GM18951 (cell line): Measurements from ENCODE around the gene JAK2.

Source experiments
- POLR2A ChIP-seq: IDR thresholded peaks from 4 replicates; pipeline ENCODE4 v1.6.1; 2011; ENCODE audit warnings: mild to moderate bottlenecking; ENCODE audit not compliant: insufficient read length, insufficient read depth; ENCODE audit errors: extremely low read depth
- in situ Hi-C: fragments of 300-500 bp; cut with MboI; formaldehyde crosslinking; loops from one replicate; pipeline ENCODE4 v1.12.0; 2022; ENCODE audit warnings: low sequenced_read_pairs, mixed read lengths, inconsistent platforms; ENCODE audit not compliant: unreplicated experiment

The JAK2 gene

GRCh38 chr9:4985386-4986266, 554 bp downstream of the JAK2 start:
- in situ Hi-C loops, result loop anchor here (10.0 kb wide), 1 partner anchor 241 kb away; the partner anchor contains the start of gene AK3
- TF ChIP-seq POLR2A, result no peak

DNA sequence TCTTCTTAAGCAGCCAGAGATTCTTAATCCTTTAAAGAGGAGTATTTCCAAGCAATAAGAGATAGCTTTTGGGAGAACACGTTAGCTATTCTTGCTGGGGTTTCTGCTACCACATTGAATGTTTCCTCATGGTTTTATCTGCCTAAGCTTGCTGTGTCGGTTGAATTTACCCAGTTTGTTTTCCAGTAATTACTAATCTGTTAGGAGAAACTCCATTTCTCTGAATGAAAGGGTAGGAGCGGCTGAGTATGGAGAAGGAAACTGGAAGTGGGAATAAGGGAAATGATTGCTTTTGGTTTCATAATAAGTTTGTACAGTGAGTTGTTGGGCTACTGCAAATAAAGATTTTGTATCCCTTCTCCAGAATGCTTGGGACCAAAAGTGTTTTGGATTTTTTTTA, 1.2 kb downstream of the JAK2 start:
- in situ Hi-C loops, result loop anchor here (10.0 kb wide), 1 partner anchor 241 kb away; the partner anchor contains the start of gene AK3
- TF ChIP-seq POLR2A, result no peak

GRCh38 chr9:4986783-4987182, 1.7 kb downstream of the JAK2 start:
- TF ChIP-seq POLR2A, result no peak
- in situ Hi-C loops, result loop anchor here (10.0 kb wide), 1 partner anchor 242 kb away; the partner anchor contains the start of gene AK3

DNA sequence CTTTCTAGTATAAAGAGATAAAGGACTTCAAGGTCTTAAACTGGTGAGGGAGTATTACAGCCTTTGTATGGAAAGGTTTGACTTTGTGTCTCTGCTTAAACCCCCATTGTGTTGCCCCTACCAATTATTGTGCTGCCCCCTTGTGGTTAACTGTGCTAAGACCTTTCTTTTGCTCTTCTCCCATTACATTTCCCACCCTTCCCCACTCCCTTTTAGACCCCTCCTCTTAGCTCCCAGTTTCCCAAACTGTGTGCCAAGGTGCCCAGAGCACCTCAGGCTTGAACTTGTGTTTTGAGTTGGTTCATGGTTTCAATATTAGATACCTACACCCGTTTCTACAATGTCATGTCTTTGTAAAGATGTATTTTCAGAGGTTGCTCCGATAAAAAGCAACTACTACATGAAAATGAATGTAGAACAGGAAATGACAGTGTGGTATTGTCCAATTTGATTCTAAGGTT, 2.9 kb downstream of the JAK2 start:
- no peak for TF ChIP-seq POLR2A
- in situ Hi-C loops, result loop anchor here (10.0 kb wide), 1 partner anchor 243 kb away; the partner anchor contains the start of gene AK3

- TF ChIP-seq POLR2A, result no peak
- in situ Hi-C loops, result no loop called here
Measured at GRCh38 chr9:4992872-4993271, 7.8 kb downstream of the JAK2 start.

DNA sequence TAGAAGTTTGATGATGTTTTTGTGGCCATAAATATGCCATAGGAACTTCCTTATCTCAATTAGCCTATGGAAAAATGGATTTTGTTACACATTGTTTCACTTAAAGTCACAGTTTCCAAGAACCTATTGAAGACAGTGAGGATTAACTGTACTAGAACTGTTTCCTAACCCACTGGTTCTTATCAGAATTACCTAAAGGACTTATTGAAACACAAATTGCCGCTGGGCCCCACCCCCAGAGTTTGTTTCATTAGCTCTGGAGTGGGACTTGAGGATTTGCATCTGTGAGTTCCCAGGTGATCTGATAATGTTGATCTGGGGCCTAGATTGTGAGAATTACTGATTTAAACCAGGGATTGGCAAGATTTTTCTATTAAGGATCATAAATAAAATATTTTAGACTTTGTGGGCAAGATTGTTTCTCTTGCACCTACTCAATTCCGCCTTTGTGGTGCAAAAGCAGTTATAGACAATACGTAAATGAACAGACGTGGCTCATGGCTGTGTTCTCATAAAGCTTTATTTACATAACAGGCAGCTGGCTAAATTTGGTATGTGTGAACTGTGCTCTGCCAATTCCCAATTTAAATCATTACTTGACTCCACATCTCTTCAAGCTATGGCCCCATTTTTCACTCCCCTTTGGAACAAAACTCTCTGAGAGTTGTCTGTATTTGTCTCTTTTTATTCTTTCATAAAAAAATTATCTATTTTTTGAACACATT, 9.3 kb downstream of the JAK2 start:
- in situ Hi-C loops, result no loop called here
- no peak for TF ChIP-seq POLR2A

DNA sequence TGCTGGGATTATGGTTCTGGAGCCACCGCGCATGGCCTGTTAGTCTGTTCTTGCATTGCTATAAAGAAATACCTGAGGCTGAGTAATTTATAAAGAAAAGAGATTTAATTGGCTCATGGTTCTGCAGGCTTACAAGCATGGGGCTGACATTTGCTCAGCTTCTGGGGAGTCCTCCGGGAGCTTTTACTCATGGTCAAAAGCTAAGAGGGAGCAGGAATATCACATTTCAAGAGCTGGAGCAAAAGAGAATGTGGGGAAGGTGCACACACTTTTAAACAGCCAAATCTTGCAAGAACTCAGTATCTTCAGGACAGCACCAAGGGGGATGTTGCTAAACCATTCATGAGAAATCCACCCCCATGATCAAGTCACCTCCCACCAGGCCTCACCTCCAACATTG, 12.1 kb downstream of the JAK2 start:
- no peak for TF ChIP-seq POLR2A
- in situ Hi-C loops, result no loop called here

GRCh38 chr9:4997631-4998030, 12.6 kb downstream of the JAK2 start:
- no peak for TF ChIP-seq POLR2A
- in situ Hi-C loops, result no loop called here

DNA sequence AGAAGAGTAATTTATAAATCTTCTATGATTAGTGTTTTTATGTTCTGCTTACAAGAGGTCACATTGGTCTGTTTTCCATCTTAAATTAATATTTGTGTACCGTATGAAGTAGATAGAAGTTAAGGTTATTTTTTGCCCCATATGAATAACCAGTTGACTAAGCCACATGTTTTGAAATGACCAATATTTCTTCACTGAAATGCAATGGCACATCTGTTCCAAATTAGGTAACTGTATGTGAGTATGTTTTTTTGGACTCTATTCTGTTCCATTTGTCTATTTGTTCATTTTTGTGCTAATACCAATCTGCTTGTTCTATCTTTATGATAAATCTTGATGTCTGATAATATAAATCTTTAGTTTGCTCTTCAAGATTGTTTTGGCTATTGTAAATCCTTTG, 17.7 kb downstream of the JAK2 start:
- in situ Hi-C loops, result no loop called here

DNA sequence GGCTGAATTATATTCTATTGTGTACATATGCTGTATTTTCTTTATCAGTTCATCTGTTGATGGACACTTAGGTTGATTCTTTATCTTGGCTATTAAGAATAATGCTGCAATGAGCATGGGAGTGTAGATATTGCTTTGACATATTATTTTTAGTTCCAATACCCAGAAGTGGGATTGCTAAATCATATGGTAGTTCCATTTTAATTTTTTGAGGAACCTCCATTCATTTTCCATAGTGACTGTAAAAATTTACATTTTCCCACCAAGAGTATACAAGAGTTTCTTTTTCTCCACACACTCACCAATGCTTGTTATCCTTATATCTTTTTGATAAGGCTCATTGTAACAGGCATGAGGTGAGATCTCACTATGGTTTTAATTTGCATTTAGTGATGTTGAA, 19.4 kb downstream of the JAK2 start:
- no peak for TF ChIP-seq POLR2A
- in situ Hi-C loops, result no loop called here

More for the DNA sequence above, 17.7 kb downstream of the JAK2 start:
- no peak for TF ChIP-seq POLR2A

DNA sequence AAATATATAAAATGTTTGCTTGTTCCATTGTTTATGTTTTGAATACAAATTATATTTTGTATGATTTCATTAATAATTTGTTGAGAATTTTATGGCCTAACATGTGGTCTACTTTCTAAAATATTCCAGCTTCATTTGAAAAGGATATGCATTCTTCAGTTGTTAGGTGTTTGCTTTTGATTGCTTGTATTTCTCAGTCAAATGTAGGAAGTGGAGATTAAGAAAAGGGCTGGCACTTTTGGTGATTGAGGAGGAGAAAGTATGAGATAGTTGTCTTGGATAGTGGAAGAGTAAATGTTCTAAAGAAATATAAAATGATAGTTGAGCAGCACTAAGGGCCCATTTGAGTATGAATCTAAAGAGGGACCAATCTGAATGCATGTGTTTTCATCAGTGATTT, 23.1 kb downstream of the JAK2 start:
- no peak for TF ChIP-seq POLR2A
- in situ Hi-C loops, result no loop called here

DNA sequence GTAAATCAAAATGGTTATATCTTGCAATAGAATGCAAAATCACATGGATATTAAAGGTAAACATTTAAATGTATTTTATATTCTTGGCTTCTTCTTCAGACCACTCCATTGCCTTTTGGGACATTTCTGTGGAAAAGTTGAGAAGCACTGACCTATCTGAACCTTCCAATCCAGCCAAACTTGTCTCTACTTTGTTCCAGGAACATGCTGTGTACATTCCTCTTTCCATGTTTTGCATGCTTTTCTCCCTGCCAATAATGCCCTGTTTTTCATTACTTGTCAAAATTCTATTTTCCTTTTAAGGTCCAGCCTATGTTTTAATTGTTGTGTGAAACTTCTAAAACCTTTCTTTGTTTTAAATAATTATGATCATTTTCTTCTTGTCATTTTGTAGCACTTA, 28.3 kb downstream of the JAK2 start:
- no peak for TF ChIP-seq POLR2A
- in situ Hi-C loops, result no loop called here

- TF ChIP-seq POLR2A, result no peak
- in situ Hi-C loops, result no loop called here
Measured at GRCh38 chr9:5015934-5016333, 30.9 kb downstream of the JAK2 start.
